ENCODE measurements around the gene SULT1C4.
"Not testable (repeated sequence)": the region's sequence is repeated elsewhere in the genome, so short reads cannot be mapped to it uniquely, and the experiment has no call there.

GRCh38 chr2:108435578-108435977 is 57.8 kb downstream of the SULT1C4 start:
- TF ChIP-seq POLR2A, POLR2AphosphoS5 (IDR thresholded peaks at IDR 0.05): not testable (repeated sequence)
